HepG2 (cell line): ENCODE measurements around the gene RPS2. TPM values are rescaled to one million over a fixed set of nuclear protein-coding genes. Genes with fewer than 3 reads are reported as not detected.

Experiments
- DNMT1 ChIP-seq: sonication (generic); formaldehyde crosslinking; IDR thresholded peaks from 2 replicates; pipeline ENCODE4 v1.5.1; 2020; ENCODE audit warnings: mild to moderate bottlenecking, missing genetic modification reagents
- ELF3 ChIP-seq: IDR thresholded peaks from 2 replicates; pipeline ENCODE4 v1.6.1; 2016; ENCODE audit warnings: missing genetic modification reagents, missing compliant biosample characterization
- HNRNPH1 ChIP-seq: fragments of 200-400 bp; formaldehyde crosslinking; optimal IDR thresholded peaks from 2 replicates; pipeline ENCODE3; 2017; ENCODE audit warnings: mild to moderate bottlenecking, low read depth, low read length
- HOXD1 ChIP-seq: sonication (generic); formaldehyde crosslinking; IDR thresholded peaks from 2 replicates; pipeline ENCODE4 v1.5.0; 2020; ENCODE audit warnings: missing genetic modification reagents
- KDM3A ChIP-seq: IDR thresholded peaks from 2 replicates; pipeline ENCODE4 v1.6.1; 2018; ENCODE audit warnings: low read depth, missing compliant biosample characterization
- NBN ChIP-seq: fragments of 450-650 bp; conservative IDR thresholded peaks from 2 replicates; pipeline ENCODE4 v1.6.1; 2017
- NFATC3 ChIP-seq: sonication (generic); formaldehyde crosslinking; IDR thresholded peaks from 2 replicates; pipeline ENCODE4 v1.5.1; 2020; ENCODE audit warnings: mild to moderate bottlenecking, missing genetic modification reagents
- PHF8 ChIP-seq: sonication (generic); formaldehyde crosslinking; IDR thresholded peaks from 2 replicates; pipeline ENCODE4 v1.5.0; 2020; ENCODE audit warnings: missing genetic modification reagents
- POLR2G ChIP-seq: fragments of 200-400 bp; formaldehyde crosslinking; IDR thresholded peaks from 2 replicates; pipeline ENCODE4 v1.6.1; 2018; ENCODE audit warnings: mild to moderate bottlenecking, low read depth, low read length, moderate library complexity
- REL ChIP-seq: sonication (generic); formaldehyde crosslinking; conservative IDR thresholded peaks from 2 replicates; pipeline ENCODE4 v1.8.0; 2022; ENCODE audit warnings: mild to moderate bottlenecking, missing genetic modification reagents, moderate library complexity
- ZKSCAN8 ChIP-seq: IDR thresholded peaks from 2 replicates; pipeline ENCODE4 v1.6.1; 2016; ENCODE audit warnings: borderline replicate concordance, missing genetic modification reagents, missing compliant biosample characterization
- ZNF121 ChIP-seq: sonication (generic); formaldehyde crosslinking; IDR thresholded peaks from 2 replicates; pipeline ENCODE4 v1.5.0; 2020; ENCODE audit warnings: mild to moderate bottlenecking, missing genetic modification reagents
- ZNF678 ChIP-seq: sonication (generic); formaldehyde crosslinking; IDR thresholded peaks from 2 replicates; pipeline ENCODE4 v1.4.0; 2020; ENCODE audit warnings: mild to moderate bottlenecking, missing genetic modification reagents
- ZNF792 ChIP-seq: IDR thresholded peaks from 2 replicates; pipeline ENCODE4 v1.6.1; 2016
- polyA plus RNA-seq, 8 experiments: library from polyadenylated mRNA; depleted of rRNA in 3 of 8; stranded (reverse) in 7 of 8; unstranded in 1 of 8; fragments of >200 nt; fragmentation: Illumina TruSeq in 4 of 8; extraction: Trizol in 4 of 8; gene quantifications; 2 replicates each; pipeline versions ENCODE4 v1.2.1 to v1.2.3, GENCODE V29; 2011 to 2016; ENCODE audit warnings: low read depth in 4 of 8, missing spikeins in 1 of 8, mixed read lengths in 1 of 8; ENCODE audit not compliant: insufficient read depth in 1 of 8
- total RNA-seq, 5 experiments: library from RNA; depleted of rRNA; stranded (reverse); fragments of >200 nt; fragmentation: Illumina TruSeq; extraction: Trizol; gene quantifications; 2 replicates each; pipeline ENCODE4 v1.2.3, GENCODE V29; 2016; ENCODE audit warnings: low read depth in 1 of 5
- TF ChIP-seq, protein P1 (sequence below): sonication (generic); formaldehyde crosslinking; IDR thresholded peaks from 2 replicates; pipeline ENCODE4 v1.5.1; 2020; ENCODE audit warnings: mild to moderate bottlenecking, missing genetic modification reagents, borderline replicate concordance
- TF ChIP-seq, protein P2 (sequence below): sonication (generic); formaldehyde crosslinking; IDR thresholded peaks from 2 replicates; pipeline ENCODE4 v1.5.1; 2020; ENCODE audit warnings: missing genetic modification reagents, mild to moderate bottlenecking, borderline replicate concordance
- TF ChIP-seq, protein P3 (sequence below): sonication (generic); formaldehyde crosslinking; IDR thresholded peaks from 2 replicates; pipeline ENCODE4; 2020; ENCODE audit warnings: missing genetic modification reagents, mild to moderate bottlenecking, borderline replicate concordance
- TF ChIP-seq, protein P4 (sequence below): sonication (generic); formaldehyde crosslinking; IDR thresholded peaks from 2 replicates; pipeline ENCODE4 v1.5.0; 2020; ENCODE audit warnings: missing genetic modification reagents

Gene RPS2
- total and polyA plus RNA-seq, 2 of the 13 experiments (the other 11 are each of a cell fraction or from before 2014, with no cell fraction given) = 1,908 to 4,514 TPM

DNA sequence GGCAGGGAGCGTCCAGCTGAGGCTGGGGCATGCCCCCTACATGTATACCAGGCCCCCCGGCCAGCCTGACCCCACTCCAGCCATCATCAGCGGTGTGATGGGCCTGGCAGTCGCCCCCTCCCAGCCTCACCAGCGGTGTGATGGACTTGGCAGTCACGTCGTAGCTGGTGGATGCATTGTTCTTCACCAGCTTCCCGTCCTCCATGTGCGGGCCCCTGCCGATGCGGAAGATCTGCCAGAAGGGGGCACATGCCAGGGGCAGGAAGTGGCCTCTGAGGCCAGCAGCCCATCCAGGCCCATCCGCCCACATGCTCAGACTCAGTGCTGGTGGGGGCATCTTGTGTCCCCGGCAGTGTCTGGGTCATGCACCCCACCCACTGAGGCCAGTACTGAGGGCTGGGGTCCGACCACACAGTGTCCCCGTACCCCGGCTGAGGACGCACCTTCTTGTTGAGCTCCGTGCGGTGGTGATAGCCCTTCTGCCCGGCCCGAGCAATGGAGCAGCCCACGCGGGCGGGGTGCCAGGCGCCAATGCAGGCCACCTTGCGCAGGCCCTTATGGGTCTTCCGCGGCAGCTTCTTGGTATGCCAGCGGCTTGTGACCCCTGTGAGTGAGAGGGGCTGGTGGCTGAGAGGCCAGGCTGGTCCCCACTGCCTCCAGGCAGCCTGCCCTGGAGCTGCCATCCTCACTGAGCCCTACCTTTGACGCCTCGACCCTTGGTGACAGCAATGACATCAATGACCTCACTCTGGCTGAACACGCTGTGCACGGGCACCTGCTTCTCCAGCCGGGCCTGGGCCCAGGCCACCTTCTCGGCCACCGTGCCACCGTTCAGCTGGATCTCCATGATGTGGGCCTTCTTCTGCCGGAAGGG lies 17.9 kb downstream of the RPS2 start (continued):
- TF ChIP-seq, protein P1, sequence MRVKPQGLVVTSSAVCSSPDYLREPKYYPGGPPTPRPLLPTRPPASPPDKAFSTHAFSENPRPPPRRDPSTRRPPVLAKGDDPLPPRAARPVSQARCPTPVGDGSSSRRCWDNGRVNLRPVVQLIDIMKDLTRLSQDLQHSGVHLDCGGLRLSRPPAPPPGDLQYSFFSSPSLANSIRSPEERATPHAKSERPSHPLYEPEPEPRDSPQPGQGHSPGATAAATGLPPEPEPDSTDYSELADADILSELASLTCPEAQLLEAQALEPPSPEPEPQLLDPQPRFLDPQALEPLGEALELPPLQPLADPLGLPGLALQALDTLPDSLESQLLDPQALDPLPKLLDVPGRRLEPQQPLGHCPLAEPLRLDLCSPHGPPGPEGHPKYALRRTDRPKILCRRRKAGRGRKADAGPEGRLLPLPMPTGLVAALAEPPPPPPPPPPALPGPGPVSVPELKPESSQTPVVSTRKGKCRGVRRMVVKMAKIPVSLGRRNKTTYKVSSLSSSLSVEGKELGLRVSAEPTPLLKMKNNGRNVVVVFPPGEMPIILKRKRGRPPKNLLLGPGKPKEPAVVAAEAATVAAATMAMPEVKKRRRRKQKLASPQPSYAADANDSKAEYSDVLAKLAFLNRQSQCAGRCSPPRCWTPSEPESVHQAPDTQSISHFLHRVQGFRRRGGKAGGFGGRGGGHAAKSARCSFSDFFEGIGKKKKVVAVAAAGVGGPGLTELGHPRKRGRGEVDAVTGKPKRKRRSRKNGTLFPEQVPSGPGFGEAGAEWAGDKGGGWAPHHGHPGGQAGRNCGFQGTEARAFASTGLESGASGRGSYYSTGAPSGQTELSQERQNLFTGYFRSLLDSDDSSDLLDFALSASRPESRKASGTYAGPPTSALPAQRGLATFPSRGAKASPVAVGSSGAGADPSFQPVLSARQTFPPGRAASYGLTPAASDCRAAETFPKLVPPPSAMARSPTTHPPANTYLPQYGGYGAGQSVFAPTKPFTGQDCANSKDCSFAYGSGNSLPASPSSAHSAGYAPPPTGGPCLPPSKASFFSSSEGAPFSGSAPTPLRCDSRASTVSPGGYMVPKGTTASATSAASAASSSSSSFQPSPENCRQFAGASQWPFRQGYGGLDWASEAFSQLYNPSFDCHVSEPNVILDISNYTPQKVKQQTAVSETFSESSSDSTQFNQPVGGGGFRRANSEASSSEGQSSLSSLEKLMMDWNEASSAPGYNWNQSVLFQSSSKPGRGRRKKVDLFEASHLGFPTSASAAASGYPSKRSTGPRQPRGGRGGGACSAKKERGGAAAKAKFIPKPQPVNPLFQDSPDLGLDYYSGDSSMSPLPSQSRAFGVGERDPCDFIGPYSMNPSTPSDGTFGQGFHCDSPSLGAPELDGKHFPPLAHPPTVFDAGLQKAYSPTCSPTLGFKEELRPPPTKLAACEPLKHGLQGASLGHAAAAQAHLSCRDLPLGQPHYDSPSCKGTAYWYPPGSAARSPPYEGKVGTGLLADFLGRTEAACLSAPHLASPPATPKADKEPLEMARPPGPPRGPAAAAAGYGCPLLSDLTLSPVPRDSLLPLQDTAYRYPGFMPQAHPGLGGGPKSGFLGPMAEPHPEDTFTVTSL (CRISPR knock-in tag) = no peak
- TF ChIP-seq HNRNPH1 (no peak), ZNF792 (no peak), ZNF121 (CRISPR knock-in tag) (no peak), POLR2G (no peak), ELF3 (CRISPR knock-in tag) (no peak), NBN (no peak), ZKSCAN8 (no peak), ZNF678 (CRISPR knock-in tag) (no peak), NFATC3 (CRISPR knock-in tag) (no peak), DNMT1 (no peak), HOXD1 (CRISPR knock-in tag) (no peak), REL (CRISPR knock-in tag) (no peak), KDM3A (CRISPR knock-in tag) (no peak), PHF8 (no peak)
- TF ChIP-seq, protein P2, sequence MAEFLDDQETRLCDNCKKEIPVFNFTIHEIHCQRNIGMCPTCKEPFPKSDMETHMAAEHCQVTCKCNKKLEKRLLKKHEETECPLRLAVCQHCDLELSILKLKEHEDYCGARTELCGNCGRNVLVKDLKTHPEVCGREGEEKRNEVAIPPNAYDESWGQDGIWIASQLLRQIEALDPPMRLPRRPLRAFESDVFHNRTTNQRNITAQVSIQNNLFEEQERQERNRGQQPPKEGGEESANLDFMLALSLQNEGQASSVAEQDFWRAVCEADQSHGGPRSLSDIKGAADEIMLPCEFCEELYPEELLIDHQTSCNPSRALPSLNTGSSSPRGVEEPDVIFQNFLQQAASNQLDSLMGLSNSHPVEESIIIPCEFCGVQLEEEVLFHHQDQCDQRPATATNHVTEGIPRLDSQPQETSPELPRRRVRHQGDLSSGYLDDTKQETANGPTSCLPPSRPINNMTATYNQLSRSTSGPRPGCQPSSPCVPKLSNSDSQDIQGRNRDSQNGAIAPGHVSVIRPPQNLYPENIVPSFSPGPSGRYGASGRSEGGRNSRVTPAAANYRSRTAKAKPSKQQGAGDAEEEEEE (CRISPR knock-in tag) = no peak
- TF ChIP-seq, protein P3, sequence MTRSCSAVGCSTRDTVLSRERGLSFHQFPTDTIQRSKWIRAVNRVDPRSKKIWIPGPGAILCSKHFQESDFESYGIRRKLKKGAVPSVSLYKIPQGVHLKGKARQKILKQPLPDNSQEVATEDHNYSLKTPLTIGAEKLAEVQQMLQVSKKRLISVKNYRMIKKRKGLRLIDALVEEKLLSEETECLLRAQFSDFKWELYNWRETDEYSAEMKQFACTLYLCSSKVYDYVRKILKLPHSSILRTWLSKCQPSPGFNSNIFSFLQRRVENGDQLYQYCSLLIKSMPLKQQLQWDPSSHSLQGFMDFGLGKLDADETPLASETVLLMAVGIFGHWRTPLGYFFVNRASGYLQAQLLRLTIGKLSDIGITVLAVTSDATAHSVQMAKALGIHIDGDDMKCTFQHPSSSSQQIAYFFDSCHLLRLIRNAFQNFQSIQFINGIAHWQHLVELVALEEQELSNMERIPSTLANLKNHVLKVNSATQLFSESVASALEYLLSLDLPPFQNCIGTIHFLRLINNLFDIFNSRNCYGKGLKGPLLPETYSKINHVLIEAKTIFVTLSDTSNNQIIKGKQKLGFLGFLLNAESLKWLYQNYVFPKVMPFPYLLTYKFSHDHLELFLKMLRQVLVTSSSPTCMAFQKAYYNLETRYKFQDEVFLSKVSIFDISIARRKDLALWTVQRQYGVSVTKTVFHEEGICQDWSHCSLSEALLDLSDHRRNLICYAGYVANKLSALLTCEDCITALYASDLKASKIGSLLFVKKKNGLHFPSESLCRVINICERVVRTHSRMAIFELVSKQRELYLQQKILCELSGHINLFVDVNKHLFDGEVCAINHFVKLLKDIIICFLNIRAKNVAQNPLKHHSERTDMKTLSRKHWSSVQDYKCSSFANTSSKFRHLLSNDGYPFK (CRISPR knock-in tag) = no peak
- TF ChIP-seq, protein P4, sequence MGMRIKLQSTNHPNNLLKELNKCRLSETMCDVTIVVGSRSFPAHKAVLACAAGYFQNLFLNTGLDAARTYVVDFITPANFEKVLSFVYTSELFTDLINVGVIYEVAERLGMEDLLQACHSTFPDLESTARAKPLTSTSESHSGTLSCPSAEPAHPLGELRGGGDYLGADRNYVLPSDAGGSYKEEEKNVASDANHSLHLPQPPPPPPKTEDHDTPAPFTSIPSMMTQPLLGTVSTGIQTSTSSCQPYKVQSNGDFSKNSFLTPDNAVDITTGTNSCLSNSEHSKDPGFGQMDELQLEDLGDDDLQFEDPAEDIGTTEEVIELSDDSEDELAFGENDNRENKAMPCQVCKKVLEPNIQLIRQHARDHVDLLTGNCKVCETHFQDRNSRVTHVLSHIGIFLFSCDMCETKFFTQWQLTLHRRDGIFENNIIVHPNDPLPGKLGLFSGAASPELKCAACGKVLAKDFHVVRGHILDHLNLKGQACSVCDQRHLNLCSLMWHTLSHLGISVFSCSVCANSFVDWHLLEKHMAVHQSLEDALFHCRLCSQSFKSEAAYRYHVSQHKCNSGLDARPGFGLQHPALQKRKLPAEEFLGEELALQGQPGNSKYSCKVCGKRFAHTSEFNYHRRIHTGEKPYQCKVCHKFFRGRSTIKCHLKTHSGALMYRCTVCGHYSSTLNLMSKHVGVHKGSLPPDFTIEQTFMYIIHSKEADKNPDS (CRISPR knock-in tag) = no peak
